ENCODE measurements around the gene MPL.

GRCh38 chr1:43321331-43321891, 16.2 kb upstream of the MPL start:
- no peak for TF ChIP-seq POLR2A (IDR thresholded peaks at IDR 0.05; ENCODE audit: low read length)
- no peak for TF ChIP-seq GATA1 (IDR thresholded peaks at IDR 0.05; ENCODE audit: low read depth, low read length)
